ENCODE measurements around the gene HOXB6.
A peak's percentile ranks its signal among the peaks of the same experiment; 100 is the strongest.

Gene HOXB6

DNA sequence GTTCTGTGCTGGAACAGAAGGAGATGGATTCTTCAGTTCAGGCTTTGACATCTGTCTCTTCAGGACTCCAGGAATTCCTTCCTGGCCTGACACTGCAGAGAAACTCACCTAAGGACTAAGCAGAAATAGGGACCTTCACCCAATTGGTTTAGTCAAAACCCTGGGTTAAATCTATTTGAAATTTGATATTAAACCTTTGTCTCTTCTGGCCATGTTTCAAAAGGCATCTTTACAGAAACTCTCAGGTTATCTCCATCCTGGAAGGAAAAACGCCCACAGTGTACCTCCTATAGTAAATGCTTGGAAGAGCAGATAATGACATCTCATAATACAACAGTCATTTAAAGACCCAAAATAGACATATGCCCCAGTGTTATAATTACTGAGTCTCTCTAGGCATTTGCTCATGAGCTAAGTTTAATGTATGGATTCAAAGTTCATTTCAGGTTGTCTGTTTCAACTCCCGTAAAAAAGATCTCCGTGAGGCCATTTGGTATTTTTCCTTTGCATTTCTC is 21.0 kb downstream of the HOXB6 start:
- no peak for DNase-seq

DNA sequence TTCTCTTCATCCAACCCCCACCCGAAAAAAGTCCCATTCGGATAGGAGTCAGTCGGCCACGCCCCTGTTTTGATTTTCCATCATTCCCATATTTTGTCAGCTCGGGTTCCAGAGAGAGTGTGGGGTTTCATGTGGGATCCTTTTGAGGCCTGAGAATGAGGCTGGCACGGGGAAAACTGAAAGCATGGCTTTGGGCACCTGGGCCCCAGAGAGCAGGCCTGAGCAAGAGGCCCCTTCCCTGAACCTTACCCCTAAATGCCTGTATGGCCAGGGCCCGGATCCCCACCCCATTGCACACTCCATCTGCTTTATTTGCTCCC is 22.1 kb downstream of the HOXB6 start:
- no peak for DNase-seq

DNA sequence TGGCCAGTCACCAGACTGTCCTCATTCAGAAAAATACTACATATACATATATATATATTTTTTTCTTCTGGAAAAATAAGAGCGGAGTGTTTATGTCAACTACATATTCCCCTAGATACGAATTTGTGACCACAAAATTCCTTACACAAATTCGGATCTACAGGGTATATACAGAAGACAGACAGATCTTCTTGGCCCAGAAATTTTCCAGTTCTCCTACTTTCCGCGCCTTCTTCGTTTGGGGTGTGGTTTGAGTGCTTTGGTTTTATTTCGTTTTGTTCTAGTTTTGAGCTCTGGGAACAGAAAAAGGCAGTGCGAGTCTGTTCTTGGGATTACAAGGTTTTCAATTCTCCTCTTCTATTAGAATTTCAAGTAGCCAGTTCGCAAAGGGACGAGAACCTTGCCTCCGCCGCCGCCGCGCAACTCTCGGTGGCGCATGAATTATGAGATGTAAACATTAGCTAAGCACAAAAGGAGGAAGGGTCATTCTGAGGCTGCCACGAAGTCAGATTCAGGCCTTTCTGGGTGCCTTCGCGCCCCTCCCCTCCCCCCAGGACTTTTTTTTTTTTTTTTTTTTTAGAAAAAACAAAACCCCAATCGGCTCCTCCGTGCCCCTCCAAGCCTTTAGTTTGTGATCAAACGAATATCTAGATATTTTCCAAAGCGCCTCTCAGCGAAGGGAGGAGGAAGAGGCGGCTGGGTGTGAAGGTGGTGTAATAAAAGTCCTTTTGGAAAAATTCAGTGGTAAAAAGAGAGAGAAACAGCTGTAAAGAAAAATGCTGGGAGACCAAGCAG is 24.8 kb downstream of the HOXB6 start:
- no peak for DNase-seq

DNA sequence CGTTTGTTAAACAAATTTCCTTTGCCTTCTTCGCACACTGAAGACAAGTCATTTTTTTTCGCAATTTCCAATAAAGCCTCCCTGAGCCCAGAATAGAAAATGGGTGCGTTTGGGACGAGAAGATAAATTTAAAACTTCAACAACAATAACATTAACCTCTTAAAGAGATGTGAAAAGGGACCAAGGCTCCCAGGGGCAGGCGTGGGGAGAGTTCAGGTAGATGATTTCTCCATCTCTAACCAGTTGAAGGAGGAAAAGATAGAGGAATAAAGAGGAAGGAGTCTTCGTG is 25.4 kb downstream of the HOXB6 start:
- DNase-seq: no peak

DNA sequence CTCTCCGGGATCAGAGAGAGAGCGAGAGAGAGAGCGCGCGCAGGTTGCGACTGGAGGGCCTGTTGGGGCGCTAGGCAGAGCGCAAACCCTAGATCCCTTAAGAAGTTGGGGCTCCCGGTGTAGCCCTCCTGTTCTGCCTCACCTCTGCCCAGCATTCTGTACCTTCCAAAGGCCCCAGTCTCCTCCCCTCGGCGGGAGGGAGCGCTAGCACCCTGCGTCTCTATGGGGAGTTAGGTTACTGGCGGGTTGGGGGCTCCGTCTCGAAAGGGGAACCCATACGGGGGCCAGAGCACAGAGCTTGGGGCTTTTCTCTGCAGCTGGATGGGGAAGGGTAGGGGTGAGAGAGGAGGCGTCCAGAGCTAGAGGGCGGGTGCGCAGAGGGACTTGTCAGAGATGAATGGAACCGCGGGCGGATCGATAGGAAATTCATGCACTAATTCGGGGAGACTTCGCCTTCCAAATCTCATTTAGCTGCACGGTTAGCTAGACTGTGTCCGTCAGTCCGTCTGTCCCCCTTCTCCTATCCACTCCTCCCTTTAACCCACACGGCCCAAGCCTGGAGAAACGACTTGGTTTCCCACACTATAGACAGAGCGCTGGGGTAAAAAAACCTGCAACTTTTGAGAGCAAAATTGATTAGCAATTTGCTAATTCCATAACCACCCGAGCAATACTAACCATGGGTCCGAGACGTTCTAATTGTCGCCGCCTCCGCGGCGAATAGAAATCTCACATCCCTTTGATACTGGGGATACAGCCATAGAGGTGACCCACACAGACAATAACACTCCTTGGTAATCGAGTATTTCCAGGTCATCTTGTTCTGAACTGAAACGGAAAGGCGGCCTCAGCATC is 25.9 kb downstream of the HOXB6 start:
- no peak for DNase-seq

DNA sequence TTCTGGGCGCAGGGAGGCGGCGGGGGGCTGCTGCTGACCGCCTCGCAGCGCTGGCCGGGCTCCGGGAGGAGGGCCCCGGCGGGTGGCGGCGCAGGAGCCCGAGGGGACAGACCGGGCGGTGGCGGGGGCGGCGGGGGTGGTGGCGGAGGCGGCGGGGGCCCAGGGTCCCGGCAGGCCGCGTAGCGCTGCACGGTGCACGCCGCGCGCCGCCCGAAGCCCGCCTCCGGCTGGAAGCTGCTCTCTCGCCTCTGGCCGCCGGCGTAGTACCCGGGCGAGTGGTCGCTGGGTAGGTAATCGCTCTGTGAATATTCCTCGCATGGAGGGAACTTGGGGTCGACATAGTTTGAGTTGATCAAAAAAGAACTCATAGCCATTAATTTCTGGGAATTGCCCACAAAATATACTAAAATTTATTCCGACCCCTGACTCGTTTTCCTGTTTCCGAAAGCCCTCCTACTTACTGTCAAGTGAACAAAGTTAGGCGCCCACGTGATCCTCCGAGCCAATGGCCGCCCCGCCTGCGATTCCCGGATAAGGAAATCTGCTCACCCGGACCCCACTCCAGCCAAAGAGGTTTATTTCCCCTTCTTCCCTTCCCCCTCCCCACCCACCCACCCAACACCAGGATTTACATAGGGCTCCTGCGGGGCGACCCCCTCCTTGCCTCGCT is 26.7 kb downstream of the HOXB6 start, which contains the start of gene HOXB4:
Gene HOXB4 (minus strand): TSS at position 405 of the 670 bp plus-strand sequence. CDS start 31 bp downstream, at position 374.
- peak in 2 of 56 donors; percentile 3 to 34 for DNase-seq

DNA sequence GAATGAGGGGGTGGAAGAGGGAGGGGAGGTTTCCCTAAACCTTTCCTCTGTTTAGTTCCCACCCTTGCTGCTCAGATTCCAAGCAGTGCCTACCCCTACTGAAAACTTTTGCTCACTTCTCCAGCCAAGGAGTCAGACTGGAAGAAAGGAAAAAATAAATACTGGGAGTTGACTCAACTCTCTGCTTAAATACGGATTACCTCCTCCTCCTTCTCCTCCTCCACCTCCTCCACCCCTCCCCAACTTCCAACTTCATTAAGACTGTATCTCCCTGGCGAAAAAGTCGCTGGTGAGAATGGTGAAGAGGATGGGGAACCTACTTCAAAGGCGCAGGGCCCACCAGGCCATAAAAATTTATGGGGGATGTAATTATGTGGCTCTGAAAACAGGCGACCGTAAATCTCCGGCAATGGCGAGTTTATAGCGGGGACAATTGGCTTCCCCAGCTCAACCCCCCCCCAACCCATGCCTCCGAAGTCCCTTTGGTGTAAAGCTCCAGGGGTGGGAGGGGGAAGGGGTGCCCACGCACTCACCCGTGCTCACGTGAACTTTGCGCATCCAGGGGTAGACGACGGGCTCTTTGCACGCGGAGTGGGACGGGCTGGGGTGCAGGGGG is 27.3 kb downstream of the HOXB6 start:
- DNase-seq: no peak

DNA sequence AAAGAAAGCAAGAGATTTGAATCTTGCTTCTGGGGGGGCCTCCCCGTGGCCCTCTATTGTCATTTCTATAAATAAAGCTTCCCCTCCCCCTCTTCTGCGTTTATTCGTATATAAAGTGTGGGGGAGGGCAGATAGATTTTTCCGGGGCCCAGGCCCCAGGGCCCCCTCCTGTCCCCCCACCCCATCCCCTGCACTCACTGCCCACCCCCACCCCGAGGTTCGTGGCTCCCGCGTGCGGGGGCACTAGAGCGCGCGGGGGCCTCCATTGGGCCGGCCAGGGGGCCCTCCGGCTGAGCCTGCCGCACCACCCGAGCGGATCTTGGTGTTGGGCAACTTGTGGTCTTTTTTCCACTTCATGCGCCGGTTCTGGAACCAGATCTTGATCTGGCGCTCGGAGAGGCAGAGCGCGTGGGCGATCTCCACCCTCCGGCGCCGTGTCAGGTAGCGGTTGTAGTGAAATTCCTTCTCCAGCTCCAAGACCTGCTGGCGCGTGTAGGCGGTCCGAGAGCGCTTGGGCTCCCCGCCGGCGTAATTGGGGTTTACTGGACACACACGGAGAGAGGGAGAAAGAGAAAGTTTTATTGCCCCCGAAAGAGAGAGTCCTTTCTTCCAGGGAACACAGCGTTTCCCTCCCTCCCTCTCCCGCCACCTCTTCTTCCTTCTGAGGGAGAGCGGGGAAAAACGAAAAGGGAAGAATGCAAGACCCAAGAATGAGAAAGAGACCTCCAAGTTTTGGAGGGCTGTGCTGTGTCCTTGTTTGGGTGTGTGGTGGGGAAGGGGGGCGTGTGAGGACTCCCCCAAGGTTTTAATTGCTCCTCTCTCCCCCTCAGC is 28.1 kb downstream of the HOXB6 start:
- no peak for DNase-seq

DNA sequence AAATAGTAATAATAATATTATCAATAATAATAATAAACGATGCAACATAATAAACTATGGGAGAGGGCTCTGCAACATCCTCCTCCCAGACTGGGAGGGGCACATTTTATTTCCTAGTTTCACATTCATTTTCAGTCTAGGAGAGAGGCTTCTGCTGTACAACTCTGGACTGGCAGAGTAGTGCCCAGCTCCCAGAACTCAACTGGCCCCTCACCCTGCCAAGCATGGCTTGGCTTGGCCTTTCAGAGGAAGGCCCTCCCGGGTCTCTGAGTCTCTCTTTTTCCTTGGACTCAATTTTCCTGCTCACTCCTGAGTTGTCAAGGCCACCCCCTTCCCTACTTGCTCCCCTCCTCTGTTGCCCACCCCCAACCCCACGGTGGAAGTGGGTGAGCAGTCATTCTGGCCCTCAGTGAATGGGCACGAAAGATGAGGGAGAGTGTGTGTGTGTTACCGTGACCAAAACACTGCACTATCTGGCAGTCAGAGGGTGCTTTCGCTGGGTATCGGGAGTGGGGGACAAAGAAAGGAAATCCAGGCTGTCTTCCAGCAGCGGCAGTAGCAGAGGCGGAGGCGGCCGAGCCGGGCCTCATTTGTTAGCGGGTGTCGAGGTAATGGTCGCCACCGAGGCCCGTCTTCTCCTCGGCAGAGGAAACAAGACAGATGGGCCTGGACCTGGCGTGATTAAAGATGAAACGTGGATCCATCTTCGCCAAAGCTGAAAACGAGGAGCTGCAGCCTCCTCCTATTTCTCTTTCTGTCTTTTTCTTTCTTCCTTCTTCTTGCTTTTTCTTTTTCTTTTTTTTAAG is 28.9 kb downstream of the HOXB6 start:
- no peak for DNase-seq

DNA sequence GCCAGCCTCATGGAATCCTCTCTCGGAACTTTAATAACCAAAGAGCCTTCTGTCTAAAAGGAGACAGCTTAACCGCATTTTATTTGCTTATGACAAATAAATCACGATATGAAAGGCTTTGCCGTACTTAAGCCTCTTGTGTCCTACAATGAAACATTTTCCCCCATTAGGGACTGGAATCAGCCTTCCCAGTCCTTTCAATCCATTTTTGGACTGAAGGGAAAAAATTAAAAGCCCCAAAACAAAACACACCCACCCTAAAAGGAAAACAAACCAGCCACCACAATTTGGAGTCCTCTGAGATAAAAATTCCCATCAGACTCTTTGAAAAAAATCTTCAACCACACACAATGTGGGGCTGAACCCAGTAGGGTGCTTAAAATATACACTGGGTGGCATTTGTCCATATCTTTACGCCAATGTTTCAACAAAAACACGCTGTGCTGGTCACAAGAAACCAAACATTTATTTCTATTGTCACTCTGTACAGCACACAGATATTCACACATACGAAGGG is 29.7 kb downstream of the HOXB6 start:
- DNase-seq: no peak

DNA sequence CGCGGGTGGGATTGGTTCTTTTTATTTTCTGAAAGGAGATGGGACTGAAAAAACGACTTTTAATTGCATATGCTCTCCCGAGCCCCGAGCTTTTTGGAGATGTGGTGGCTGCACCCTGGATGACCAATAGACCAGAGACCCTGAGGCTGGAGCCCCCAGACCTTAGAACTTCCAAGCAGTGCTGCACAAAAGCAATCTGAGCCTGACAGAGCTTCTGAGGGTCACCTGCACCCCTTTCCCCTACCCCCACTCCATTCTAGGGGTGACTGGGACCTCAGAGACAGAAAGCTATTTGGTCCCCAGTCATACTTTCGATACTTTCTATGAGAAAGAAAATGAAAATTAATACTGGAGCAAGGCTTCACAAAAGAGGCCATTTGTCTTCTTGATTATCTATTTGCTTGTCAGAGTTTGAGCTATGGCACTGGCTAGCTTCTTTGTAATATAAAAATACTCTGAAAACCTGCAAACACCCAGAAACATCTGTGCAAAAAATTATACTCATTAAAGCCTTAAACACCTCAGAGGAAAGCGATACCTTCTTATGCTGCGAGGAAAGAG is 30.2 kb downstream of the HOXB6 start:
- no peak for DNase-seq

DNA sequence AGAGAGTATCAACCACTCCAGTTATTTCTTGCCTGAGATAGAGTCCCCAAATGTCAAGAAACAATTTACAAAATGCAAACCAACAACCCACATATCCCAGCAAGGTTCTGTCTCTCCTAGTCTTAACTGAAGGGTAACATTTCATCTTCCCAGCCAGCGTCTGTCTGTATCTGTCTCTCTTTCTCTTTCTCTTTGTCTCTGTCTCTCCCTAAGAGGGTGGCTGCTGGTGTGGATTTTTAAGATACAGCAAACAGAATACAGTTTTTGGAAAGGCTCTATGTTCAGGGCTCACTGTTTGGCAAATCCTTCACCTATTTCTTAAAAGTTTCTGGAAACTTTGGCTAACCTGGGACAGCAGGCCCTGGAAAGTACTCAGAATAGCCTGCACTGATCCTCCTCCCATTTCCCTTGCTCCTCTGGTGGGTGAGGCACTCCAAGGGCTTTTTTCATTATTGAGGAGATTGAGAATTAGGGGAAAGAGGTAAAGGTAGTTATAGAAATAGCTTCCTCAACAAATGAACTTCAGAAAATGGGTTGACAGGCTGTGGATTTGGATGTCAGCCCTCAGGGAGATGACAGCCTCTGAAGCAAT is 32.9 kb downstream of the HOXB6 start:
- DNase-seq: no peak

DNA sequence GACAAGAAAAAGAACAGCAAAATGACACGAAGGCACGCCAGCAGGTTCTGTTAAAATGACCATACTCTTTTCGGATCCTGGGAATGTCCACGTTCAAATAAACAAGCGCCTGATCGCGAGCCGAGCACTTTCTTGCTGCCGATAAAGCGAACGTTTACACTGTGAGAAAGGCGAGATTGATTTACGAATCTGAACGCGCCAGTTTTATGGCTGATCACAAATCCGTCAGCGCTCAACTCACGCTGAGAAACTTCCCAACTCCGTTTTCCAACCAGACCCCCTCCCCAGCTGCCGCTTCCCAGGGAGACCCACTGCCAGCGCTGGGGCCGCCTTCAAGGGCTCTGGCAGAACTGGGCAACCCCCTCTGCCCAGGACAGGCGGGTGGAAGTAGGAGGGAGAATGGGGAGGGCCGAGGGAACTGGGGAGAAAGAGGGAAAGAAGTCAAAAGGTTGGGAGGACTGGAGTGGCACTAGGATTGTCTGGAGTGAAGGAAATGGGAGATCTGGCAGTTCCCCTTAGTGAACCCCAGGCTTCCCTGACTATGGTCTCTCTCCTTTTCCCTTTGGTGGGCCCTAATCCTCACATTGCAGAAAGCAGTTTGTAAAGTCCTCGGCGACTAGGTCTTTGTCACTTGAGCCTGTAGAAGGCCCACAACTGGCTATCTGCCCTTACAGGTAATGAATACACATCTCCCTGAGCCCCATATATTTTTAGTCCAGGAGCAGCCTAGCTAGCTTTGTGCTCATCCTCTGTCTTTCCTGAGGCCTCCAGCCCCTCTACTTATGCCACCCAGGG is 33.6 kb downstream of the HOXB6 start:
- no peak for DNase-seq

DNA sequence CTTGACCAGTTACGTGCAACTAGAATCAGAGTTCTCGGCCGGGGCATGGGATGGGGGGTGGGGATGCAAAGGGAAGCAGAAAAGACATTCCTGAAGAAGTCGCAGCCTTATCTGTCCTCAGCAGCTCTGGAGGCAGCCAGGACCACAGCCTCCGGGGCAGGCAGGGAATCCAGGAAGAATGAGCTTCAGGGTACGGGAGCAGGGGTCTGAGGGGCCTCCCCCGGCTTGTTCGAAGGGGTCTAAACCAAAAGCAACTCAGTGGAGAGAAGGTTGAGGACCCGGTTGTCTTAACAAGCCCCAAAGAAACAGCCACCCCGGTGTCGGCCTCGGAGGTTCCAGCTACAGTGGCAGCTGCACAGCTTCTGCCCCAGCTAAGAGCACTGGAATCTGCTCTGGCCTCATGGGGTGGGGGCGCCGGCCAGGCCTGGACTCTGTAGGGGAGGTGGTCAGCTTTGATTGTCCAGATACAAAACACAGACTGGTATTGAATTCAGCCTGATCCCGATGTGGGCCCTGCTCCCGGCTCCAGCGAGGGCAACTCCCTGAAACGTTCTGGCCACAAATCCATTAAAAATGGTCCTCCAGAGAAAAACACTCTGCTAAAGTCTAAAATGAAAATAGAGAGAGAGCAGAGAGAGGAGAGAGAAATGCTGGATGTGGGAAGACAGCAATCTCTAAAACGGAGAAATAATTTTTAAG is 34.3 kb downstream of the HOXB6 start:
- no peak for DNase-seq

DNA sequence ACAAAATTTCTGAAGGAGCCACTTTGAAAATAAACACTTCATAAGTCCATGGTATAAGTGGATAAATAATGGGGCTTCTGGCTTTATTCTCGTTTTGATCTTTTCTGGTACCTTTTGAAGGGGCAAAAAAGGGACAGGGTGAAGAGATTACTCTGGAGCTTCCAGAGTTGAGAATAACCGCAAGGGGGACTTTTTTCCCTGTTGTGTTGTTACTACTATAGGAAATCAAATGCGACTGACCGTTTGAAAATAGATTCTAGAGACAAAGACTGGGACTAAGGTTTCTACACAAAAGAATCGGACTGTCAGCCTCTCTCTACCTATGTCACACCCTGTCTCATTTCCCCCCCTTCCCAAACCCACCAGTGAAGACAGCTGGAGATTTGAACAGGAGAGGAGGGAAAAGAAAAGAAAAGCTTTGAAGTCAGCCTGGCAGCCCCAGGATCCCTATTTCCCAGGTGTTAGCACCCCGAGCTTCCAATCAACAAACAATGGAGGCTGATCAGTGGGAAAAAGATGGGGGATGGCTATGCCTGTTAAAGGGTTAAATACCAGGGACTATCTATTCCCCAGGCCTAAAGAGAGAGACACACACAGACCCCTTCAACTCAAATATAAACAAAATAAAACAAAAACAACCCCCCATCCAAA is 35.0 kb downstream of the HOXB6 start:
- no peak for DNase-seq

DNA sequence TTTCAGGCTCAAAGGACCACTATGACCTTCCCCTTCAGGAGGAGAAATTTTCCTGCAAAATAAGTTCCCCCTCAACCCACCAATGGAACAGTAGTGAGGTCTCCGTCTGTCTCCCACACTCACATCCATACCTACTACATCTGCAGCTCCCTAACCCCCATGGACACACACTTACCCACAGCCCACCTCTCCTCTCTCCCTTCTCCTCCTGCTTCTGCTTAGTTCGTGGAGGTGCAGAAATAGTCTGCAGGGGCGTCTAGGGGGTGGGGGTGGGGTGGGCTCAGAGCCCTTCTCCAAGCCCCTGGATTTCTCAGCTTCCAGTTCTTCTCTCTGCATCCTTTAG is 35.6 kb downstream of the HOXB6 start:
- DNase-seq: no peak

Data from amygdala (tissue), 56 donors.